ENCODE results near the gene ENTR1.

Gene ENTR1

DNA sequence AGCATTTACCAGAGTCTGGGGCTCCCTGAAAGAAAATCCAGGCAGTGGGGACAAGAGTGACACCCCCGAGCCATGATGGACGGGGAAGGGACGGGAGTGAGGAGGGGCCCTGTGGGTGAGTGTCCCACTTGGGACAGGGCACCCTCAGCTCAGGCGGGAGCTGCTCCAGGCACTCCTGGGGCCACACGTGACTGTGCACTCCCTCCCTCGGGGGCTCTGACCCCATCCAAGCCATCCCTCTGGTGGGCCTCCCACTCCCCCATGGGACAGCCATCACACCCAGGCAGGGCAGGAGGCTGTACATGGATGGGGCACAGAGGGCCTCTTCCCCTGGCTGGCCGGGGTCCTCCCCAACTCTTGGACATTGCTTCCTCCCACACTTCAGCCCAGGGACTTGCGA lies 34.0 kb downstream of the ENTR1 start:
- no peak for DNase-seq (ENCODE audit: low read depth)

DNA sequence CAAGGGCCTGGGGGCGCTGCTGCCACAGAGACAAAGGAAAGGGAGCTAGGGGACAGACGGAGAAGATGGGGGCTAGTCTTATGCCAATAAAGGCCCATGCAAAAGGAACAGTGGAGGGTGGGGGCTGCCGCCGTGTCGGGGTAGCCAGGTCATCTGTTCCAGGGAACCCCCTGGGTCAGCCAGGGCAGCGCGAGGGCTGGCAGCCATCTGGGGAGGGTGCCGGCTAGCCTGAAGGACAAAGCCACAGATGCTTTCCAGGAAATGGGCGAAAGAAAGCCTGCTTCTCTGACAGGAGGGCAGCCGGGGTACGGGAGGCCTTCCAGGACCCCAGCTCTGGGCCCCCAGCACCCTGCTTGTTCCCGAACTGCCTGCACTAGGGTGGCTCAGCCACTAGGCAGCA lies 35.3 kb downstream of the ENTR1 start:
- DNase-seq (ENCODE audit: low read depth), result no peak

DNA sequence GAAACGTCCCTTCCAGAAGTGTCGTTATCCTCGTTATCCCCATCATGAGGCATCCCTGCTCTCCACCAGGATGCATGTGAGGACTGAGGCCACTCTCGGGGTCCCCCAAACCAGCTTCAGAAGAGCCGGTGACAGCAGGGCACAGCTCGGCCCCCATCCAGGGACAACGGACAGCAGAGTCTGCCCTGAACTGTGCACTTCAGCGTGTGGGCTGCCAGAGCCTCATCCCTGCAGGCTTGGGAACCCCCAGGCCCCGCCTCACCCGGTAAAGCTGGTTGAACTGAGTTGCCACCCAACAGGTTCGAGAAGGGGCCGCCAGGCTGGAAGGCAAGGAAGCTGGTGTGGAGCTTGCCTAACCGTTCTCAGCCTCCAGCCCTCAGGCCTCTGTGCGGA lies 36.2 kb downstream of the ENTR1 start:
- no peak for DNase-seq (ENCODE audit: low read depth)

DNA sequence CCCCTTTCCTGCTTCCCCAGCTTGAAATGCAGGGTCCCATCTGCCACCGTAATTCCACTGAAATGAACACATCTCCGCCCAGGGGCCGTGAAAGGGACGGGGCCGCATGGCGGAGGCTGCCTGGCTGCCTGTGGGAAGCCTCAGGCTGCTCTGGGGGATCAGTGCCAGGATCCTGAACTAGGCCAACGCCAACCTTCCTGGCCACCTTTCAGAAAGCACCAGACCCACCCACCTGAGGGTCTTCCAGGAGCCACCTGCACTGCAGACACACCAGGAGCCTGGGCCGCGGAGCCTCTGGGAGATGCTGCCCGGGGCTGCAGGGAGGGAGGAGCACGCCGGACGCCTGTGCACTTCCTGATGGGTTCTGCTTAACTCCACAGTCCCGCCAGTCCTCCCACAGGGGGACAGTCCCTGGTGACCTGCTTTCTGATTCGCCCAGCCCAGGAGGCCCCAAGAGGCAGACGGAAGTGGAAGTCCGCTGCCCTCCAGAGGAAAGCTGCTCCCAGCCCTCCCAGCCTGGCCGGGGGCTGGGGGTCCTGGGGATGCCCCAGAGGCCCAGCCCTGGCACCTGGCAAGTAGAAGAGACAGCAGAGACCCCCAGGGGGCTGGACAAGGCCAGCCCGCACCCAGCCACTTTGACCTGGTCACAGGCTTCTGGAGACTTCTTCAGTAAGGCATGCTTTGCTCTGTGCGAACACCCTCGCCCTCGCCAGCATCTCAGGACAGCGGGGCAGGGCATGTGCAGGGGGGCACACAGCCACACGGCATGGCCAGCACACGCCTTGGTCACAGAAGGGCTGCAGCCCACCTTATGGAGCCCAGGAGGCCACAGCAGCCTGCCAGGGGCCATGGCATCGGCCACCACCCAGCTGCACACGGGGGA lies 36.9 kb downstream of the ENTR1 start, which contains the start of gene CARD9:
Gene CARD9 (minus strand): TSS at position 370 of the 883 bp plus-strand sequence. CDS start 1,591 bp downstream, outside the sequence.
- DNase-seq (ENCODE audit: low read depth), result no peak

DNA sequence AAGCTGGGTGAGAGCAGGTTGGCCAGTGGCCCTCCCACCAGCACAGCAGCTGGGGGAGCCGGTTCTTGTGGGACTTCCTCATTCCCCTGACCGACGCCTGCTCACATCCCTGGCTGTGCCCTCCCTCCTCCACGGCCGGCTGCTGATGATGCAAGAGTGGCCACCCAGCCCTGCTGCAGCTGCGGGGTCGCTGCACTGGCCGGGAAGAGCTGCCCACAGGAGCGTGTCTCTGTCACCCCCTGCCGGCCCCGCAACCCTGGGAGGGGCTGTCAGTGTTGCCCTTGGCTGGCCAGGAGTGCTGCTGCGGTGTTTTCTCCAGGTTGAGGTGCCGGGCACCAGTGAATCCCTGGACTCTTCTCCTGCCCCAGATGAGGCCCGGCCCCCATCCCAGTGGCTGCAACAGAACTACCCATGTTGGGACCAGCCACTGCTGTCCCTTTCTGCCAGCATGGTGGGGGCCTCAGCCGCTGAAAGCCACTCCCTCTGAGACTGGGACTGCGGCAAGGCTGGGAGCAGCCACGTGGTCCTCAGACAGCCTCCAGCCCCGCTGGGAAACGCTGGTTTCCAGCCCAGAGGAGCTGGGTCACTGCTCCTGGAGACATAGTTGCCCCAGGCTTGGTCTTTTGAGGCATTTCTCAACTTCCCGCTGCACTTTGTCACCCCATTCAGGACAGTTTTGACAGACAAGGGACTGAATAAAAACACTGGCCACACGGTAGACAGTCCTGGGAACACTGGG lies 37.7 kb downstream of the ENTR1 start:
- no peak for DNase-seq (ENCODE audit: low read depth)

DNA sequence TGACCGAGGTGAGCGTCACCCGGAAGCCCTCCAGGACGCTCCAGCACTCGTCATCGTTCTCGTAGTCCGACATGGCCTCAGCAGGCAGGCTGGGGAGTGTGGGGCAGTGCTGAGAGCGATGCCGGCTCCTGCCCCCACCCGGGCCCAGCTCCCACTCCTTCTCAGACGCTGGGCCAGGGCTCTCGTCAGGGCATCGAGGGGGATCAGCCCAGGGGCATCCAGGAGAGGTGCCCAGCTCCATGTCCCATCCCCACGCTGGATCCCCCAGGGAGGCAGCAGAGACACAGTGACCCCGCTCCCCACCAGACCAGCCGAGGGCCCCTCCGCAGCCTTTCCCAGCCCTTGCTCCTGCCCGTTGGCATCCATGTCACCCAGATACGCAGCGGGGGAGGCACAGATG lies 38.4 kb downstream of the ENTR1 start:
- DNase-seq (ENCODE audit: low read depth), result no peak

DNA sequence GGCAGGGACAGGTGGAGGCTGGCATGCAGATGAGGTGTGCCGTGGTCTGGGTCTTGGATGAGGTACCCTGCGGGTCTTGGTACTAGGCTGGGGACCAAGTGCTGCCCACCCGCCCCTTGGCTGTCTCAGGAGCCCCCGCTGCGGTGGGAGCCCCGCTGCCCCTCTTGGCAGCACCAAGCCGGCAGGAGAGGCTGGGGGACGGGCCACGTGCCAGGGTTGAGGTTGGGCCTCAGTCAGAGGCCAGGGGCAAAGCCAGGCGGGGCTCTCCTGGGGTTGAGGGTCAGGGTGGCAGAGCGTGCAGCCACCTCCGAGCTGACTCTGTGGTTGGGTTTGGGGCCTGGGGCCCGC lies 38.9 kb downstream of the ENTR1 start:
- no peak for DNase-seq (ENCODE audit: low read depth)

DNA sequence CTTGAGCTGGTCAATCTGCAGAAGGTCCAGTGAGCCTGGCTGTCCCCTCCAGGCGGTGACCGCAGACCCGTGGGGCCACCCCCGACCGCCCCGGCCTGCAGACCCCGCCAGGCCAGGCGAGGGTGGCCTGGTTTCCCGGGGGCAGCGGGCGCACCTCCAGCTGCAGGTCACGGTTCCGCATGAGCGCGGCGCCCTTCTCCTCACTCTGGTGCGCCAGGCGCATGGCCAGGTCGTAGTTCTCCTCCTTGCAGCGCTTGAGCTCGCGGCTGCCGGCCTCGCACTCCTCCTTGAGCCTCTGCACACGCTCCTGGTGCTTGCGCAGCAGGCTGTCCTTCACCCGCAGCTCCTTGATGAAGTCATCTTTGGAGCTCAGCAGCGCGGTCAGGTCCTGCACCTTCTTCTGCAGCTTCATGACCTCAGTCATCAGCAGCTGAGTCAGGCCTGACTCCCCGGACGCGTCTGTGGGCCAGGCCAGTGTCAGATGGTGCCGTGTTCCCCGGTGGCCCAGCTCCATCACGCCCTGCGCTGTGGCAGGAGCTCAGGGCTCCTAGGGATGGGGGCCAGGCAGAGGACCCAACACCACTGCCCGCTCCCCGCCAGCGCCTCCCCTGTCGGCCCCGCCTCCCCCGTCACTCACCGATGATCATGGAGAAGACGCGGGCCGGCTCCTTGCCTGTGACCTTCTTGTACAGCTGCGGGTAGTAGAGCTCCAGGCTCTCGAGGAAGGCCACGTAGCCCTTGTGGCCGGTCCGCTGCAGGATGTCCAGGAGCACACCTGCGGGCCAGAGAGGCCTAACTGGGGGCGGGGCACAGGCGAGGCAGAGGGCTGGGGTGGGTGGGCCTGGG lies 39.5 kb downstream of the ENTR1 start:
- no peak for DNase-seq (ENCODE audit: low read depth)

DNA sequence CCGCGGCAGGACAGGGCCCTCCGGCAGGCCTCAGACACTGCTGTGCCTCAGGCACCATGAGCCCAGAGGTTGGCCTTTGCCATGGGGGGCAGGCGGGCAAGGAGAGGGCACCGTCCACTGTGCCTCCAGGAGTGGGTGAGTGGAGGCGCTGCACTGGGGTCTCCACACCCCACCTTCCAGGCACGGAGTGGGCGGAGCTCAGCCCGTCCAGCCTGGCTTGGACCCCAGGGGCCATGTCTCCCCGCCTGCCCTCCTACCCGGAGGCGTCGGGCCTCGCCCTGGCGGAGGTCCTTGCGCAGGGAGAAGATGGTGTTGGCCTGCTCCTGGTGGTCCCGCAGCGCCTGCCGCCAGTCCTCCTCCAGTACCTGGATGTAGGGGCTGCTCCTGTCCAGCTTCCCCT lies 40.4 kb downstream of the ENTR1 start:
- no peak for DNase-seq (ENCODE audit: low read depth)

DNA sequence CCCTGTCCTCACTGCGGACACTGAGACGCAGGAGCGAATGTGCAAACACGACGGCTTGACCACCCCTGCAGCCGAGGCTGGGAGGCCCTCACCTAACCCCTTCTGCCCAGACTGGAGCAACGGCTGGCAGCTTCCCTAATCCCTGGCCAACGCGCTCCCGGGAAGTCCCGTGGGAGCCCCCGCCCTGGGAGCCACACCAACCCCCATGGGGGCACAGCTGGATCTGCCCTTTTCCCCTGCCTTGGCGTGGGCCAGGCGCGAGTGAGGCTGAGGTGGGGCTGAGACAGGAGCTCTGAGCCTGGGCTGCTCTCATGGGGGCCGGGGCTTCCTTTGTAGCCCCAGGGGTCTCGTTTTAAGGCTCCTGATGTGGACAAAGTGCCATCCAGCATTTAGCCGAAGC lies 42.2 kb downstream of the ENTR1 start:
- no peak for DNase-seq (ENCODE audit: low read depth)

DNA sequence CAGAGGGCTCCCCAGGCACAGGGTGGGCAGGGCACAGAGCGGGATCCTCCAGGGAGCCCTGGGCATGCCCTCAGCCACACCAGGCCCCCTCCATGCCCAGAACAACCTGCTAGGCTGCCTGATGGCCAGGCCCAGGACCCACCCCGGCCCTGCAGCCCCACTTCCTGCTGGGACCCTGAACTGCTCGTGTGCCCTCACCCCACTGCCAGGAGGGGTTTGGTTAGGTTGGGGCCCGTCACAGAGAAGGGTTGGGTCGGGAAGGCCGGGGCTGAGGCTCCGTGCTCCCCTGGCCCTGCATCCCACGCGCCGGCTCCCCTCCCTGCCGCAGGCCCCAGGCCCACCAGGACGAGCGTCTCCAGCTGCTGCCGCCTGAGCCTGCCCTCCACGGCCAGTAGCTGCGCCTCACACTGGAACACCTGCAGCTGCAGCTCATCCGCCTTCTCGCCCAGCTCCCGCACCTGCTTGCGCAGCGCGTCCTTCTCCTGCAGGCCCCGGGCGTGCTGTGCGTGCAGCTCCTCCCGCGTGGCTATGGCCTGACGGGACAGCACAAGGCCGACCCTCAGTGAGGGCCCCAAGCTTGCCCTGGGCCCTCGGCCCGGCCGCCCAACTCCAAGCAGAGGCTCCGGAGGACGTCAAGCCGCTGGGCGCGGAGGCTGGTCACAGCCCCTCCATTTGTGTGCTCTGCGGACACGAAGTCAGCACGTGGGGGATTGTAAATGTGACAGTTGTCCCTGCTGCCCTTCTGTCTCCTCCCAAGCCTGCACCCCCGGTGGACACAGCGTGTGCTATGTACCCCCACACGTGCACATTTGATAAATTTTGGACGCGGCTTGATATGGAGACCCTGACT lies 42.9 kb downstream of the ENTR1 start:
- DNase-seq (ENCODE audit: low read depth), result no peak

DNA sequence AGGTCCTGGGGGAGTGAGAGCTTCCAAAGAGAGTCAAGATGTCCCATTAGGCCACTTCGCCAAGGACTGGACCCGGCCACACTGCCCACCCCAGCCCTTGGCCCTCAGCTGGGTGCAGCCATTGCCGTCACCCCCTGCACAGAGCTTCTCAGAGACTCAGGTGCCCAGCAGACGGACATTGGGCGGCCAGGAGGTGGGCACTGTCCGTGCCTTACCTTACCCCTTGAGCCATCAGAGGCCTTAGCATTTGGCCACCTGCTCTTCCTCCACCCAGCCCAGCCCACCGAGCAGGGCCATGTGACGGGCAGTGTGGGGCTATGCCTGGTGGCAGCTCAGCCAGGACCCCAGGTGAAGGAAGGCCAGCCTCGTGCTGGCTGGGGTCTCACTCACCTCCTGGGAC lies 43.6 kb downstream of the ENTR1 start:
- DNase-seq (ENCODE audit: low read depth), result no peak

DNA sequence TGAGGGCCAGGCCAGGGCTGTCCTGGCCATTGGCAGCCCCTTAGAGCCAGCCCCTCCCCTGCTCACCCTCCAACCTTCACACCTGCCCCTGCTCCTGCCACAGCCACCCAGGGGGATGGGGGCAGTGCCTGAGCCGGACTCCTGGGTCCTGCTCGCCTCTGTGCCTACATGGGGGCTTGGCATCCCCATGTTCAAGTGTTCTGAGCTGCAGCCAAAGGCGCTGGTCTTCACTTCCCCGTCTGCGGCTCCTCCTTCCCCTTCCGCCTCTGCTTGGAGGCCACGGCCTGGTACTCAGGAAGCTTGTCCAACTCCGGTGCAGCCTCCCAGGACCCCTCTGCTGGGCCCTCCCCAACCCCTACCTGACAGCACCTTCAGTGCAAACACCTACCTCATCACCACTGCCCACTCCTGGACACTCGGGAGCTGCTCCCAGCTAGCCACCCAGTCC lies 44.6 kb downstream of the ENTR1 start:
- no peak for DNase-seq (ENCODE audit: low read depth)

DNA sequence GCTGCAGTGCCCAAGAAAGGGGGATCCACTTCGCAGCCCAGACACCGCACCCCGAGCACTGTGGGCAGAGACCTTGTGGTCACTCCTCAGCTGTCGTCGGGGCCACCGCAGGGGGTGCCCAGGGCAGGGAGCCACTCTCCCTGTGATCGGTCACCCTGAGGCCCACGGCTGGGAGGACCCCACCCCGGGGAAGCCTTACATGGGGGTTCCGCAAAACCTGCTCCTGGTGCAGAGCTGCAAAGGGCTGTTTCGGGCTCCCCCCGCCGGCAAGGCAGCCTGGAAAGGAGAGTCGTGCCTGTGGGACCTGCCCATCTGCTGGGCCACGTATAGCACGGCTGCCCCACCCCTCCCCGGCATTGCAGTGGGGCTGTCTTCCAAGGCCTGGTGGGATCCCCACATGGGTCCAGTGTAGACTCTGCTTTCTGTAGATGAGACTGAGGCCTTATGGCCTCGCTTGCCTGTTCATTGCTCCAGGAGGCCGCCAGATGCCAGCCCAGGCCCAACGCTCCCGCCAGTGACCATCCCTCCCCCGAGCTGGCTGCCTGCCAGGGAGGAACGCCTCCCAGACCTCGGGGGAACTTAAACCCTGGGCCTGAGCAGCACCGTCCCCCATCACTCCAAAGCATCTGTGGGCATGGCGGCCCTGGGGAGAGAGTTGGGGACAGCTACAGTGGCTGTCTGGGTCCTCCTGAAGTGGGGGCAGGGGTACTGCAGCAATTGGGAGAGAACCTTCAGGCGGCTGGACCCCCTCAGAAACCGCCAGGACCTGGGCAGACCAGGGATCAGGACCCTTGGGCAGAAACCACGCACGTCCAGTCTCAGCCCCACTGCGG lies 45.3 kb downstream of the ENTR1 start:
- no peak for DNase-seq (ENCODE audit: low read depth)

DNA sequence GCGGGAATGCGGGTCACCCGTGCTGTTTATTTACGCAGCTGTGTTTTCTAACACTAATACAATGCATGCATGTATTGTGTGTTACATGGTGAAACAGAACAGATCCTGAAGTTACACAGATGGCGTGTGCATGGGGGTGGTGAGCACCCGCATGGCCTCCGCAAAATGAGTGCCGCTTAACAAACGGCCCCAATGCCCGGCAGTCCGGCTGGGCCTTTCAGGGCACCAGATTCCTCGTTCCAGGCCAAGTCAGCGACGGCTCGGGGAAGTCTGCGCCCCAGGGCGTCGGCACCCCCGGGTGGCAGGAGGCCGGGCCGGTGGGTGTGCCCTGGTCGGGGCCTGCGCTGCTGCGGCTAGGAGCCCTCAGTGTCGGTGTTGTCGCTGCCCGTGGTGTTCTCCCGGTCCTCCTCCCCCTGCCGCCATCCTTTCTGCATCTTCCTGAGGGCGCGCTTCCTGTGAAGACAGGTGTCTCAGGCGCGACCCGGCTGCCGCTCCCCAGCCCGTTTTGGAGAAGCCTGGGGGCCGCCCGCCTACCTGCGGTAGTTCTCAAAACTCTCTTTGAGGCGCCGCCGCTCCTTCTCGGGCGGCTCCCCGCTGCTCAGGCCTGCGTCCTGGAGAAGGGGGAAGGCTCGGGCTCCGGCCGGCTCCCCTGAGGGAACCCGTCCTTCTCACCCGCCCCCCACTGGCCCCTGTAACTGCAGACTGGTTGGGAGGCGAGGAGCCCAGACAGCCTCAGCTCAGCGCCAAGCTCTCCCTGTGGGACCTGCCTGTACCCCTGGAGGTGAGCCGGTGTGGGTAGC lies 46.3 kb downstream of the ENTR1 start:
- no peak for DNase-seq (ENCODE audit: low read depth)

DNA sequence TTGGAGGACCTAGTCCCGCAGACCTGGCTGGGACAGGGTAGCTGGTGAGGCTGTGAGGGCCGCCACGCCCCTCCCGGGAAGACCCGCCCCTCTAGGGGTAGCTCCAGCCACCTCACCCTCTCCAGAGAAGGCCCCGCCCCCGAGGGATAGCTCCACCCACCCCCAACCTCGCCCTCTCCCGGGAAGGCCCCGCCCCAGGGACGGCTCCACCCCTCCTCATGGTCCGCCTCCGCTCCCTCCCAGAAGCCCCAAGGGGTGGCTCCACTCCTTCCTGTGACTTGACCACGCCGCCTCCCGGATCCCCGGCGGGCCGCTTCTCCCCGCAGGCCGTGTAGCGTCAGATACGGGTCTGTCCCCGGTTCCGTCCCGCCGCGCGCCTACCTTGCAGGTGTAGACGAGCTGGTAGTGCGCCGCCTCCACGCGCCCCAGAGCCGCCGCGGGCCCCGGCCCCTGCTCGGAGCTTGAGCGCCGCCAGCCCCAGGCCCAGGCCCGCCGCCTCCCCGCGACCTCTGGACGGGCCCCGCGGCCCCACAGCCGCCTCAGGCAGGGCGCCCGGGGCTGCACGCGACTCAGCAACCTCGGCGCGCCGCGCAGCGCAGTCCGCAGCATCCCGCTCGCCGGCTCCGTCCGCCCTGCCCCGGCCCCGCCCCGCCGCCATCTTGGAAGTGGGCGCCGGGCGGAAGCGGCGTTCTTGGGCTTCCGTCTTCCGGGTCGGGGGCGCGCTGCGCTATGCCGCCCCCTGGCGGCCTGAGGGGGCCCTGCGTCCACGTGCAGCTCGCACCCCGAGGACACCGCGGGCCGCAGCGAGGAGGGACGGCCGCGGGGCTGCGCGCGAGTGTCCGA lies 47.1 kb downstream of the ENTR1 start, which contains the start of gene DNLZ:
Gene DNLZ (minus strand): TSS at position 639 of the 843 bp plus-strand sequence. CDS start 30 bp downstream, at position 609.
- DNase-seq (ENCODE audit: low read depth), result peak; percentile 85

DNA sequence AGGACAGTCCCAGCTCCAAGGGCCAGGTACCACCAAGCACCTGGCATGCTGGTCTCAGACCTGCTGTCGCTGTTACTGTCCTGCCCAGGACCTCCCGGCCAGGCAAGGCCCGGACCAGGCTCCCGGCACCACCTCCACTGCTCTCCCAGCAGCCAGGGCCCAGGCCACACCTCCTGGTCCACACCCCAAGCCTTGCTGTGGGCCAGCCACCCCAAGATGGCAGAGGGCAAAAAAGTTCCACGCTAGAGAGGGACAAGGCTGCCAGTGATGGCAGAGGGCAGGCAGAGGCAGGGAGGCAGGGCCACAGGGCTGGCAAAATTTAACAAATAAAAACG lies 48.0 kb downstream of the ENTR1 start:
- no peak for DNase-seq (ENCODE audit: low read depth)

DNA sequence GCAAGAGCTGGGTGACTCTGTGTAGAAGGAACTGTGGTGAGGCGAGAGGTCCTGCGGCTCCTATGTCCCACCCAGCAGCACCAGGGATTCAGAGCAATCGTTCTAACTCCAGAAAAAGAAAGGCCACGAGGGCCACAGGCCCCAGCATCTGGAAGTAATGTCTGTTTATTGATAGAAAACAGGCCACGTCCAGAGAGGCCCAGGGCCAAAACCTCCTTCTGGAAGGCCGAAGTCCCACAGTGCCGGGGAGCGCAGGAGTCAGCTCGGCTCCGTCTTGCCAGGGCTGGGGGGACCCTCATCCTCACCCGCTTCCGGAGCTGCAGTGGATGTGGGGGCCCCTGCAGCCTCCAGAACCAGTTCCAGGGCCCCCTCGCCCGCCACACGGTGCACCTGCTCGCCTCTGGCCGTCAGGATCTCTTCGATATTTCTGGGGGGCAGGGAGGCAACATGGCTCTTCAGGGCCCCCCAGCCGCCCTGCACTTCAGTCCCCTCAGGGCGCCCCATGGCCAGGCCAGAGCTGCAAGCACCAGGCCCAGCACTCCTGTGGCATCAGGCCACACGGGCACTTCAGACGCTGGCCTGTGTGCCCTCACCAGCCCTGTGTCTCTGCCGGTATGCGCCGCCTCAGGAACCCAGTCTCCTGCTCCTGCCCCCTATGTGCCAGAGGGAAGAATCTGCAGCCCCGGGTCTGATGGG lies 48.5 kb downstream of the ENTR1 start:
- DNase-seq (ENCODE audit: low read depth), result no peak
